ENCODE data around the gene EFNA1.

DNA sequence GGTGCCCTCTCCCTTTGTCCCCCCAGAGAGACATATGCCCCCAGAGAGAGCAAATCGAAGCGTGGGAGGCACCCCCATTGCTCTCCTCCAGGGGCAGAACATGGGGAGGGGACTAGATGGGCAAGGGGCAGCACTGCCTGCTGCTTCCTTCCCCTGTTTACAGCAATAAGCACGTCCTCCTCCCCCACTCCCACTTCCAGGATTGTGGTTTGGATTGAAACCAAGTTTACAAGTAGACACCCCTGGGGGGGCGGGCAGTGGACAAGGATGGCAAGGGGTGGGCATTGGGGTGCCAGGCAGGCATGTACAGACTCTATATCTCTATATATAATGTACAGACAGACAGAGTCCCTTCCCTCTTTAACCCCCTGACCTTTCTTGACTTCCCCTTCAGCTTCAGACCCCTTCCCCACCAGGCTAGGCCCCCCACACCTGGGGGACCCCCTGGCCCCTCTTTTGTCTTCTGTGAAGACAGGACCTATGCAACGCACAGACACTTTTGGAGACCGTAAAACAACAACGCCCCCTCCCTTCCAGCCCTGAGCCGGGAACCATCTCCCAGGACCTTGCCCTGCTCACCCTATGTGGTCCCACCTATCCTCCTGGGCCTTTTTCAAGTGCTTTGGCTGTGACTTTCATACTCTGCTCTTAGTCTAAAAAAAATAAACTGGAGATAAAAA, 40.7 kb upstream of the EFNA1 start:
- TF ChIP-seq POLR2AphosphoS5 (IDR thresholded peaks at IDR 0.05; ENCODE audit: low read depth, low read length) (no peak), TAF1 (IDR thresholded peaks at IDR 0.05; ENCODE audit: borderline replicate concordance, insufficient read depth, low read length) (no peak)
- TF ChIP-seq, protein P1, sequence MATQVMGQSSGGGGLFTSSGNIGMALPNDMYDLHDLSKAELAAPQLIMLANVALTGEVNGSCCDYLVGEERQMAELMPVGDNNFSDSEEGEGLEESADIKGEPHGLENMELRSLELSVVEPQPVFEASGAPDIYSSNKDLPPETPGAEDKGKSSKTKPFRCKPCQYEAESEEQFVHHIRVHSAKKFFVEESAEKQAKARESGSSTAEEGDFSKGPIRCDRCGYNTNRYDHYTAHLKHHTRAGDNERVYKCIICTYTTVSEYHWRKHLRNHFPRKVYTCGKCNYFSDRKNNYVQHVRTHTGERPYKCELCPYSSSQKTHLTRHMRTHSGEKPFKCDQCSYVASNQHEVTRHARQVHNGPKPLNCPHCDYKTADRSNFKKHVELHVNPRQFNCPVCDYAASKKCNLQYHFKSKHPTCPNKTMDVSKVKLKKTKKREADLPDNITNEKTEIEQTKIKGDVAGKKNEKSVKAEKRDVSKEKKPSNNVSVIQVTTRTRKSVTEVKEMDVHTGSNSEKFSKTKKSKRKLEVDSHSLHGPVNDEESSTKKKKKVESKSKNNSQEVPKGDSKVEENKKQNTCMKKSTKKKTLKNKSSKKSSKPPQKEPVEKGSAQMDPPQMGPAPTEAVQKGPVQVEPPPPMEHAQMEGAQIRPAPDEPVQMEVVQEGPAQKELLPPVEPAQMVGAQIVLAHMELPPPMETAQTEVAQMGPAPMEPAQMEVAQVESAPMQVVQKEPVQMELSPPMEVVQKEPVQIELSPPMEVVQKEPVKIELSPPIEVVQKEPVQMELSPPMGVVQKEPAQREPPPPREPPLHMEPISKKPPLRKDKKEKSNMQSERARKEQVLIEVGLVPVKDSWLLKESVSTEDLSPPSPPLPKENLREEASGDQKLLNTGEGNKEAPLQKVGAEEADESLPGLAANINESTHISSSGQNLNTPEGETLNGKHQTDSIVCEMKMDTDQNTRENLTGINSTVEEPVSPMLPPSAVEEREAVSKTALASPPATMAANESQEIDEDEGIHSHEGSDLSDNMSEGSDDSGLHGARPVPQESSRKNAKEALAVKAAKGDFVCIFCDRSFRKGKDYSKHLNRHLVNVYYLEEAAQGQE (IDR thresholded peaks at IDR 0.05; ENCODE audit: insufficient read depth in 1 of 2, low read depth in 2 of 2, low read length in 2 of 2) = no peak

All from PFSK-1 (cell line).